OCI-LY1 (cell line): ENCODE data around the gene TMEM139.

Experiments used
- H2AFZ ChIP-seq: fragments of 200-600 bp; sonication (generic), shearing (Covaris generic); 2 replicates; pipeline ENCODE4 v1.6.0; 2014; ENCODE audit warnings: antibody characterized with exemption, mild to moderate bottlenecking, low read length
- H3F3A ChIP-seq: fragments of 200-600 bp; sonication (generic), shearing (Covaris generic); 2 replicates; pipeline ENCODE4 v1.6.0; 2014; ENCODE audit warnings: mild to moderate bottlenecking, antibody characterized with exemption, low read length, moderate library complexity; ENCODE audit not compliant: insufficient read depth
- H3K27ac ChIP-seq: fragments of 200-600 bp; sonication (generic); 2 replicates; pipeline ENCODE4 v1.5.1; 2014; ENCODE audit warnings: low read length, mixed run types, mild to moderate bottlenecking, low read depth; ENCODE audit not compliant: poor library complexity, severe bottlenecking
- H3K27me3 ChIP-seq: fragments of 200-600 bp; sonication (generic); 2 replicates; pipeline ENCODE4 v1.6.0; 2014; ENCODE audit warnings: antibody characterized with exemption, mild to moderate bottlenecking, low read length, moderate library complexity; ENCODE audit not compliant: insufficient read depth
- H3K36me3 ChIP-seq: fragments of 200-600 bp; sonication (generic); 2 replicates; pipeline ENCODE4 v1.6.1; 2014; ENCODE audit warnings: mild to moderate bottlenecking, antibody characterized with exemption, low read length, moderate library complexity, mixed read lengths; ENCODE audit not compliant: insufficient read depth
- H3K4me1 ChIP-seq: fragments of 200-600 bp; sonication (generic); 2 replicates; pipeline ENCODE4 v1.5.1; 2014; ENCODE audit warnings: mild to moderate bottlenecking, low read length, moderate library complexity; ENCODE audit not compliant: insufficient read depth, severe bottlenecking
- H3K4me2 ChIP-seq: fragments of 200-600 bp; sonication (generic), shearing (Covaris generic); 2 replicates; pipeline ENCODE4 v1.6.1; 2014; ENCODE audit warnings: low read length
- H3K4me3 ChIP-seq: fragments of 200-600 bp; sonication (generic); 2 replicates; pipeline ENCODE4 v1.5.1; 2014; ENCODE audit warnings: low read length, low read depth, mild to moderate bottlenecking, mixed read lengths; ENCODE audit not compliant: poor library complexity, severe bottlenecking
- H3K79me2 ChIP-seq: fragments of 200-600 bp; shearing (Covaris generic); 2 replicates; pipeline ENCODE4 v1.6.1; 2016; ENCODE audit warnings: mixed run types, low read length, mixed read lengths; ENCODE audit not compliant: insufficient read depth
- H3K9ac ChIP-seq: fragments of 200-600 bp; sonication (generic), shearing (Covaris generic); 2 replicates; pipeline ENCODE4 v1.6.1; 2014; ENCODE audit warnings: mild to moderate bottlenecking, low read length, mixed read lengths
- H3K9me2 ChIP-seq: fragments of 200-600 bp; sonication (generic), shearing (Covaris generic); 2 replicates; pipeline ENCODE4 v1.6.1; 2014; ENCODE audit warnings: low read depth, mild to moderate bottlenecking, low read length, mixed read lengths
- H3K9me3 ChIP-seq: fragments of 200-600 bp; shearing (Covaris generic); 2 replicates; pipeline ENCODE4 v1.6.1; 2014; ENCODE audit warnings: low read length, mixed read lengths
- H4K20me1 ChIP-seq: fragments of 200-600 bp; sonication (generic), shearing (Covaris generic); 2 replicates; pipeline ENCODE4 v1.6.0; 2016; ENCODE audit warnings: mild to moderate bottlenecking, low read length; ENCODE audit not compliant: insufficient read depth
- CTCF ChIP-seq: fragments of 200-600 bp; sonication (generic), shearing (Covaris generic); IDR thresholded peaks from 2 replicates; pipeline ENCODE4 v1.5.1; 2017; ENCODE audit warnings: mild to moderate bottlenecking, antibody characterized with exemption, low read length, moderate library complexity, mixed read lengths
- EZH2 ChIP-seq: fragments of 200-600 bp; sonication (generic), shearing (Covaris generic); IDR thresholded peaks from 2 replicates; pipeline ENCODE4 v1.8.0; 2017; ENCODE audit warnings: borderline replicate concordance, mixed run types, mild to moderate bottlenecking, antibody characterized with exemption, low read length, moderate library complexity, mixed read lengths

TMEM139 gene

DNA sequence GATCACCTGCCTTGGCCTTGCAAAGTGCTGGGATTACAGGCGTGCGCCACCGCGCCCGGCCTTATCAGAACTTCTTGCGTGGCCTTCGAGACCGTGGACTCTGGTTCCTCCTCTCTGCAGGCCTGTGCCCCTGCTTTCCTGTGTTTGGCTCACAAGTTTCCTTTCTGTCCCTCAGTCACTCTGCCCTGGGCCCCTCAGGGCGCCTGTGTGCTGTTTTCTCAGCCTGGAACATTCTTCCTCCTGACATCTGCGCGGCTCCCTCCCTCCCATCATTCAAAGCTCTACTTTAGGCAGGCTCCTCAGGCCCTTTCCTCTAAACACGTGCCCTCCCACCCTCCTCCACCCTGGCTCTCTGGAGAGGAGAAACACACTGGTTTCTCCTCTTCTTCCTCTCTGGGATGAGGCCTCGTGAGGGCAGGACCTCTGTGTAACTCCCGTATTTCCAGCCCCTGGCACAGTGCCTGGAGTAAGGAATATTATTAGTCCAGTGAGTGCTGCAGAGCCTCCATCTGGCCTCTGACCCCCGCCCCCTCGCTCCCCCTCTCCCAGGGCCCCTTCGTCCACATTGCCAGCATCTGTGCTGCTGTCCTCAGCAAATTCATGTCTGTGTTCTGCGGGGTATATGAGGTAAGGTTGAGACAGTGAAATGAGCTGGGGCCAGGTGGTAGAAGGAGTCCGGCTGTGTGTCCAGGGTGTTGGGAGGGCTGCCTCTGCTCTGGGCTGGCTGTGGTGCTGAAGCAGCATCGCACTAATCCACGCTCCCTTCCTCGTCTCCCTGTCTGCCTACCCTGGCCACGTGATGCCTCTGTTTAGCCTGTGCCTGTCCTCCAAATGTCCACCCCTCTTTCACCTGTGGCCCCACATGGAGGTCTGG is 38.2 kb downstream of the TMEM139 start:
- Histone ChIP-seq H3K4me2 (no peak overlapping the region), H3K9me3 (no peaks in the 10 kb centered on the region), H3F3A (no peaks in the 10 kb centered on the region), H3K4me1 (no peaks in the 10 kb centered on the region), H3K9ac (no peak overlapping the region), H3K9me2 (no peaks in the 10 kb centered on the region), H3K36me3 (no peaks in the 10 kb centered on the region), H2AFZ (no peak overlapping the region), H4K20me1 (no peaks in the 10 kb centered on the region), H3K79me2 (no peaks in the 10 kb centered on the region), H3K27me3 (no peaks in the 10 kb centered on the region), H3K27ac (no peak overlapping the region), H3K4me3 (no peak overlapping the region)
- TF ChIP-seq EZH2 (no peak), CTCF (no peak)

DNA sequence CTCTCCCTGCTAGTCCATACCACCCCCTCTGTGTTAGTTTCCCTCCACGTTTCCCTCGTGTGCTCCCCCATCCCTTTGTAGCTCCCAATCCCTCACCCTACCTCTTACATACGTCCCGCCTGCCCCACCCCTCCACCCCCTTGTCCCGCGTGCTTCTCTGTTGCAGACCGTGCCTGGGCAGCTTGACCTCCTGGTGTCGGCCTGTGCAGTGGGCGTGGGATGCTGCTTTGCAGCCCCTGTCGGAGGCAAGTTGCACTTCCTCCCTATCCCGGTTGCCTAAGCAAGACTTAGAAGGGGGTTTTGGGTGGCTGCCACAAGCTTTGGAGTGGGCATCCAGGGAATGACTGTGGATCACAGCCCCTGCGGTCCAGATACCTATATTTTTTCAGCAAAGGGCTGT is 38.9 kb downstream of the TMEM139 start:
- H3K4me2 ChIP-seq: no peak overlapping the region
- H3F3A ChIP-seq: no peaks in the 10 kb centered on the region

DNA sequence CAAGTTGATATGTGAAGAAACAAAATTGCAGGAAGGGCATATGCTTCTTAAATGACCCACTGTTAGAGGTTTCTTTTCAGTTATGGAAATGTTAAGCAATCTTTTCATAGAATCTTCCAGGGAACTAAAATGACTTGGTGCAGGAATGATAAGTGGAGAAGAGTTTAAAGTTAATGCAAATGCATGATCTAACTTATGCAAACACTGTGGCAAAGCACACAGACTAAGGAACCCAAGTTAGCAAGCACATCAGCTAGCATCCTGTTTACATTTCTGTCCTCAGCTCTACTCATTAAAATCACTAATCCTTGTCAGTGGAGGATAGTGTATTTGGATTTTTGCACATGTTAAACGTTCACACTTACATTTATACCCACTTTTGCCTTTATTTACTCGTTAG is 40.5 kb downstream of the TMEM139 start:
- no peaks in the 10 kb centered on the region for H3K27me3 ChIP-seq
- H3K9me2 ChIP-seq: no peaks in the 10 kb centered on the region
- no peaks in the 10 kb centered on the region for H3F3A ChIP-seq
- H3K79me2 ChIP-seq: no peaks in the 10 kb centered on the region
- H3K9ac ChIP-seq: no peak overlapping the region
- H3K9me3 ChIP-seq: no peaks in the 10 kb centered on the region
- H4K20me1 ChIP-seq: no peaks in the 10 kb centered on the region
- no peak overlapping the region for H2AFZ ChIP-seq
- TF ChIP-seq CTCF (no peak), EZH2 (no peak)
- no peak overlapping the region for H3K4me3 ChIP-seq
- no peaks in the 10 kb centered on the region for H3K36me3 ChIP-seq
- H3K4me1 ChIP-seq: no peaks in the 10 kb centered on the region
- no peak overlapping the region for H3K27ac ChIP-seq
- H3K4me2 ChIP-seq: no peak overlapping the region

More for the DNA sequence above, 38.9 kb downstream of the TMEM139 start:
- Histone ChIP-seq H3K4me1 (no peaks in the 10 kb centered on the region), H2AFZ (no peak overlapping the region), H3K36me3 (no peaks in the 10 kb centered on the region), H3K79me2 (no peaks in the 10 kb centered on the region), H3K27me3 (no peaks in the 10 kb centered on the region), H3K4me3 (no peak overlapping the region), H4K20me1 (no peaks in the 10 kb centered on the region), H3K27ac (no peak overlapping the region), H3K9me2 (no peaks in the 10 kb centered on the region), H3K9ac (no peak overlapping the region), H3K9me3 (no peaks in the 10 kb centered on the region)
- TF ChIP-seq EZH2 (no peak), CTCF (no peak)
